Stimulated activated CD8-positive, alpha-beta memory T cell treated with anti-CD3 and anti-CD28 coated beads, Interleukin-2, amount 100 ng/mL, for 1 hour (primary cell): ENCODE data around the gene UBAC2.

Experiments
- DNase-seq, 2 donors: peaks; one replicate each; pipeline ENCODE4 v3.0.0-alpha.2; 2020; ENCODE audit warnings: low read depth in 2 of 2

UBAC2 gene

GRCh38 chr13:99340638-99341037 is 140.0 kb downstream of the UBAC2 start:
- DNase-seq, result no peak

DNA sequence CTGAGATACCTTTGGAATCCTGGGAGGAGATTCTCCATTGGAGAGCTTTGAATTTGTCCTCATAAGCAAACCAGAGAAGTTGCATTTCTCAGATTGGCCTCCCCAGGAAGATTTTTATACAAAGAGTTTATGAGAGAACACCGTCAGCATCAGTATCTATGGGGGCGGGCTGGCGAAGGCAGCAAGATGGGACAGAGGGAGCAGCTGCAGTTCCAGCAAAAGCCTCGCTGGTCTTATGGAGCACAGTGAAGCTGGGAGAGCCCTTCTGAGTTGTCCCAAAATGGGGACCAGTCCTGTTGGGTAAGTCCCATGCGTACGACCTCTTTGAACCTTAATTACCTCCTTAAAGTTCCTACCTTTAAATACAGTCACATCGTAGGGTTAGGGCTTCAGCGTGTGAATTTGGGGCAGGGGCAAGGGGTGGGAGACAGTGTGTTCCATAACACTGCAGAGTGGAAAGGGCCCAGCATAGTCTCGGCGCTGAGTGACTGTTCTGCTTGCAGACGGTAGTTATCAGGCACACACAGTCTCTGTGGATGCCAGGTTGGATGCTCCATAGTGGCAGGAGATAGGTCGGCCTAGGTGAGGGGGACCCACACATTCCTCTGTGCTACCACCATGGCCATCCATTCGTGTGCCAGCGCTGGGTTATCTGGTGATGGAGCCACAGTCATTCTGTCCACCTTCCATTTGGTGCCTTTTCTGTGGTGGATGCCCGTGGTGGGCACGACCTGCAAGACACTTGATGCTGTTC is 141.5 kb downstream of the UBAC2 start:
- DNase-seq, result no peak

DNA sequence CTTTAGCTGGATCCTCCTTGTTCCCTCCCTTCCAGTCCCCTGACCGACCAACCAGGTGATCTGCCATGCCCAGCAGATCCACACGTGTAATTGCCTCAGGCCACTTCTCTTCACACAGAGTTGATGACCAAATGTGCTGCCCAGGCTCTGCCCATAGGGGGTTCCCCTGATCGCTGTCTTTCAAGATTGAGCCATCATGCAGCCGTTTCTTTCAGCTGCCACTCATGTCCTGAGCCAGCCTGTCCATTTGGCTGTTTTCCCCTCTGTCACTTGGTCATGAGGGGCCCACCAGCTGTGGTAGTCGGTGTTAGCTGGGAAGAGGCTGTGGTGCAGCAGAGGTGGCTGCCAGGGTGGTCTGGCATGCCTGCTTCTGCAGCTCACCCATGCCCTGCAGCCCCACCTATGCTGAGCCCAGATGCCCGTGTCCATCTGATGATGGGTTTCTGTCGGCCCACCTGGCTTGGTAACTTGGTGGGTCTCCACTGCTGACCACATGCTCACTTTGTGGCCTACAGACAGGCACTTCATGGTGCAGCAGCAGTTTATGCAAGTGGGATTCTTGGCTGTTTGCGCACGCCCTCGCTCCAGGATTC is 142.2 kb downstream of the UBAC2 start:
- DNase-seq, result no peak

DNA sequence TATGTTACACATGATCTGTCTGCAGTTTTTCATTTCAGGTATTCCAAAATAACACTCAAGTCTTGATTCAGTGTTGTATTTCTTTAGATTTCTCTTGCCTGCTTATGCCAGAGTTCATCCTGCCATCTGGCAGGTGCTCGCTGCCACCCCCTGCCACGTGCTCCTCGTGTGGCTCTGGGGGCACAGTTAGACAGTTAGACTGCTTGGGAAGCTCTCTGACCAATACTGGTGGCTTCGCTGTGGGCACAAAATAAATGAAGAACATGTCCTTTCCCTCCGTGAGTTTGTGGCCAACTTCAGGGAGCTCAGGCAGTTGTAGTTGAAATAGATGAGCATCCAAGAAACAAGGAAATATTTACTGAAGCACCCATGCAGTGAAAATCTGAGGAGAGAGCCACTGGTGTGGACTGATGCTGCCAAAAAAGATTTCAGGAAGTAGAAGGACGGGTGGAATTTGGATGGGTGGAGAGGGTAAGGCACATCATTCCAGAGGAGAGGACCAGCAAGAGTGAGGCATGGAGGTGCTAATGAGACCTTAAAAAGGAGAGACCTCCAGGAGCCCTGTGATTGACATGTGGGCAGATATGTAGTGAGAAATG is 144.1 kb downstream of the UBAC2 start:
- DNase-seq, result no peak

DNA sequence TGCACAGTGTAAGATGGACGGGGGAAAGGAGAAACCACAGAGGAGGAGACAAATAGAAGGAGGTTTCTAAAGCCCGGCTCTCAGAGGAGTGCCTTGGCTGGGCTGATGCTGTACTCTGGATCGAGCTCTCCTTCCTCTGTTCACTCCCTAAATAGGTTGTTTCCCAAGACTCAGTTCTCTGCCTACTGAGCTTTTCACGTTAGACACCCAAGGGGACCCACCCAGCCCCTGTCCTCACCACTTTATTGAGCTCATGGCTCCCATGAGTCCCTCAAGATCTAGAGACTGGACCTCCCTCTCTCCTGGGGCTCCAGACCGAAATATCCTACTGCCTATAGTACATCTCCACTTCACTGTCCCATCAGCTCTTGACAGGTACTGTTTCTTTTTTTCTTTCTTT is 144.7 kb downstream of the UBAC2 start:
- DNase-seq, result no peak

DNA sequence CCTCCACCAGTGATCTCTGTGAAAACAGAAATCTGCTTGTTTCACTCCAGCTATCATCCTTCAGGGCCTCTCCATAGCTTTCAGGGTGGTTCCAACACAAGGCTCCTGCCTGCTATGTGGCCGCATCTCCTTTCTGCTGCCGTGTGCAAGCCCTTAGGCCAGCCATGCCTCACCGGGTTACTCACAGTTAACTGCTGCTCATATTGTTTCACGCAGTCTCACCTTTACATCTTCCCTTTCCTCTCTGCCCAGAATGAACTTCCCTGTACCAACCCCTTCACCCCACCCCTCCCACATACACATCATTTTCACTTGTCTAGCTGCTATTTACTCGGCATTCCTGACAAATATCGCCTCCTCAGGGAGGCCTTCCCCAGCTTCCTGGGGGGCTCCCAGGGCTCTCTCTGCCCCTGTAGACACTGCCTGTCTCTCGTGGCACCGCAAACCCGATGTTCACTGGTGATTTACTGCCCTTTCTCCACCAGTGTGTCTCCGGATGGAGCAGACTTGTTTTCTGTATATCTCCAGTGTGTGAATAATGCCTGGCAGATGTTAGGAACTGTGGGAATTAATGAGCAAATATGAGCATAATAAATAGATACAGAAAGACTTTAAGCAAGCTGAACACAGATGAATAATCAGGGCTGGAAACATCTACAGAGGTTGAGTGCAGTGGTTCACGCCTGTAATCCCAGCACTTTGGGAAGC is 145.8 kb downstream of the UBAC2 start:
- no peak for DNase-seq

GRCh38 chr13:99347335-99347878 is 146.8 kb downstream of the UBAC2 start:
- DNase-seq, result no peak

DNA sequence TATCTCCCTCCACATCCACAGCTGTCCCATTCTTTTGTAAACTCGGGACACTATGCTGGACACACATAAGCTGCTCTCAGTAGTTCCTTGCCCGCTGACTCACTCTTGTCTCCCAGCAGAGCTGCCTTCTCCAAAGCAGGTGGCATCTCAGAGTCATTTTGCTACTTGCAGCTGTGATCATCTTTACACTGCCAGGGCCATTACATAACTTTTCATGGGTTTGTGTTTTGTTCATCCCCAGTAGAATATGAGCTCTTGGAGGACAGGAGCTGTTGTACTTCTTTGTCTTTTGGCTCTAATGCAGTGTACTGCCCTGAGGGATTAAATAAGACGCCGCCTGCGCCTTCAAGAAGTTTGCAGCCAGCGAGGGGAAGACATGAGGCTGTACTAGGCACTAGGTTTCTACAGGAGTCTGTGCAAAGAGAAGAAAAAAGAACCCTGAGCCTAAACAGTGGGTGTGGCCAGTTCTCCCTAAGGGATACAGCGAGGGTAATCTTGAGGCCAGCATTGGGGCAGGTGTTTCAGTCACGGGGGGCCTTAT is 147.3 kb downstream of the UBAC2 start:
- DNase-seq, result no peak

- no peak for DNase-seq
These were observed 149.5 kb downstream of the UBAC2 start for GRCh38 chr13:99350191-99350590.

DNA sequence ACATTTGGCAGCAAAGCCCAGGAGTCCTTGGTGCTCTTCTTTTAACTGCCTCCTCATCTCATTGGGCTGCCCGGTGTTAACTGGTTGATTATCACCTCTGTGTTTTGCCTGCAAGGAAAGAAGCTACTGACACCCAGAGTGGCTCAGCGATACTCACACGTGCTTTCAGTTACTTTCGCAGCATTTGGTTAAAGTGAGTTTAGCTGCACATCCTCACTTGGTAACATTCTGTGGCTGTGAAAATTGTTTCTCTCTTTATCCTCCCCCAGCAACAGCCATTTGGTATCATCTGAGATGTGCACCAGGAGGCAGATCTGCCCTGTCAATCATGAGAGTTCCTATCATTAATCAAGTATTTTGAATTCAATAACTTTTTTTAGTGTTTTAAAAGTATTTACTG is 151.1 kb downstream of the UBAC2 start:
- no peak for DNase-seq

DNA sequence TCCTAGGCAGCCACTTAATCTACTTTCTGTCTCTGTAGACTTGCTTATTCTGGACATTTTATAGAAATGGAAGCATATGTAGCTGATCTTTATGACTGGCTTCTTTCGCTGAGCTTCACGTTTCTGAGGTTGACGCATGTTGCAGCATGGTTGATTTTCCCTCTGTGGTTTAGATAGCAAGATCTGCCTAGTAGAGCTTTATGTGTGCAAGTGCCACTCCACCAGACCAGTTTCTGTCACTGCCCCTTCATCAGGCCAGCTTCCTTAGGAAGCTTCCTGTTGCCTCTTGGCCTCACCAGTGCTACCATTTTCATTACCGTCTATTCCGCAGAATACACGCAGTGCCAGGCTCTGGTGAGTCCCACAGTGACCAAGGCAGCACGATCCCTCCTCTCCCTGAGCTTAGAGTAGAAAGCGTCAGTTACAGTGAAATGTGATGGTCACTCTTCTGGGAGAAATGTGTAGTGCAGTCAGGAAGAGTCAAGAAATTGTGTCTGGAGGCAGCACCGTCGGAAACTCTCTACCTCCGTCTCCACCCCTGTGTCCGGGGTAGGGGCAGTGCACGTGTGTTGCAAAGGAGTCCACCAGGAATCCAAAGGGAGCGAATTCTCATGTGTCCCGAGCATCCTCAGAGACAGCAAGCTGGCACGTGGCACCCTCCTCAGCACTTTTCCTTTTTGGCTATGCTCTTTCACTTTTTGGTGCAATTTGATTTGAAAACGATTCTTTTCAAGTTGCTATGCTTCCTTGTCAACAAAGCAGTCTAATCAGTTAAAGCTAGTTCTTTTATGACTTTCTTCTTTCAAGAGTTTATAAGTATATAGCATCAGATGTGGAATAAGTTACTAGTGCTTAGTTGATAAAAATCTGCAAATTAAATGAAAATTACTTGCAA is 151.9 kb downstream of the UBAC2 start:
- no peak for DNase-seq

GRCh38 chr13:99353246-99353600 is 152.6 kb downstream of the UBAC2 start:
- no peak for DNase-seq

GRCh38 chr13:99353836-99354235 is 153.2 kb downstream of the UBAC2 start:
- no peak for DNase-seq

- DNase-seq, result no peak
These were observed 153.8 kb downstream of the UBAC2 start for GRCh38 chr13:99354371-99354951.

DNA sequence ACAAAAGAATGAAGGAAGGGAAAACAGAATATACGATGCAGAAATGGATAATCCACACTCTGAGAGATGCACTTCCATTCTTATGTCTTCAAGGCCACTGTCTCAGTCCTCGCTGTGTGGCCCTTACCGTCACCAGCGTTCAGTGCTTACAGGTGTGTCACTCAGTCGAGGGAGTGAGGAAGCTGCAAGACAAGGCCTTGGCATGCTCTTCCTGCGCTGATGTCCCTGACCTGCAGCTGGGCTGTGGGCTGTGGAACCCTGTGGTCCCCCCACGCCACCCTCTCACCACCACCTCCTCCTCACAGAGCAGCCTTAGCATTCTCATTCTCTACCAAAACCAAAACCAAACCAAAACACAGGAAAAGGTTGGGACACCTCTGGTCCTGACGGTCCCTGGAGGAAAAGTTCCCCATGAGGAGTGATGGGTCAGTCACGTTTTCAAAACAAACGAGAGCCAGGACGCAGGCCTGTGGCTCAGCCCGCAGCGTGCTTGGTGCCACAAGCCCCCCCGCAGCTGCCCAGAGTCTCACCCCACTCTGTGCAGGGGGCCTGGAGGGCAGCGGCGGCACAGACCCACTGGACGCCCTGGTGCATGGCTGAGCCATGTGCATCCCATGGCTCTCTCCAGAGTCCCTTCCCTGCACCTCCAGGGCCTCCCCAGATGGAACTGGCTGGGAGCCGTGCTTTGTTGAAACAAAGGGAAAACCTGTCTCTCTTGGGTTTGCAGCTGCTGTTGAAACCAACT is 154.8 kb downstream of the UBAC2 start:
- DNase-seq, result no peak

DNA sequence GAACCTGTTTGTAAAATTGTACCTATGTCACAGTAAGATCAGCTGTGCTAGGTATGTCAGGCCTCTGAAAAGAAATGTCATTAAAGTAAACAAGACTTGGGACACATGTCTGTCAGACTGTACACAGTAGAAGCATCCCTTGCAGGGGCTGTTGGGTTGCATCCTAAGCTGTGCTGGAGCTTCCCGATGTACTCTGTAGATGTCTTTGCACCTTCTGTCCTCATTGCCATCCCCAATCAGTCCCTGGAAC is 155.3 kb downstream of the UBAC2 start:
- no peak for DNase-seq

GRCh38 chr13:99356262-99357091 is 155.8 kb downstream of the UBAC2 start:
- DNase-seq, result peak in 1 of 2 donors; percentile 25

GRCh38 chr13:99357131-99357596 is 156.5 kb downstream of the UBAC2 start:
- DNase-seq, result no peak

GRCh38 chr13:99357941-99358340 is 157.3 kb downstream of the UBAC2 start:
- DNase-seq, result no peak
